Mesodermal cell (in vitro differentiated cells): ENCODE results near the gene GIMD1.
"Not testable (repeated sequence)": the region's sequence is repeated elsewhere in the genome, so short reads cannot be mapped to it uniquely, and the experiment has no call there.

Experiments
- H3K27ac ChIP-seq: 2 replicates; pipeline ENCODE4 v1.7.0; 2013; ENCODE audit warnings: mild to moderate bottlenecking, low read depth, low read length, moderate library complexity; ENCODE audit not compliant: severe bottlenecking
- H3K36me3 ChIP-seq: 2 replicates; pipeline ENCODE4 v1.7.1; 2013; ENCODE audit warnings: mild to moderate bottlenecking, low read length, moderate library complexity; ENCODE audit not compliant: control insufficient read depth, insufficient read depth
- H3K4me1 ChIP-seq: one replicate; pipeline ENCODE4 v1.7.1; 2013; ENCODE audit warnings: mild to moderate bottlenecking, low read length; ENCODE audit not compliant: insufficient read depth, control insufficient read depth, poor library complexity, severe bottlenecking
- H3K4me3 ChIP-seq: 2 replicates; pipeline ENCODE4 v1.7.0; 2013; ENCODE audit warnings: low read length, control low read depth, mild to moderate bottlenecking; ENCODE audit not compliant: insufficient read depth, poor library complexity, severe bottlenecking; ENCODE audit errors: extremely low read depth
- H3K9me3 ChIP-seq: 2 replicates; pipeline ENCODE4 v1.7.1; 2013; ENCODE audit warnings: mild to moderate bottlenecking, low read length, moderate library complexity; ENCODE audit not compliant: control insufficient read depth
- WGBS, 2 experiments: methylation state at CpG; one replicate each; pipeline ENCODE4 v1.1.5; 2013; ENCODE audit warnings: missing lambda C conversion rate in 2 of 2; ENCODE audit not compliant: insufficient coverage in 2 of 2; 5-methylcytosine and 5-hydroxymethylcytosine counted together

GIMD1 gene

DNA sequence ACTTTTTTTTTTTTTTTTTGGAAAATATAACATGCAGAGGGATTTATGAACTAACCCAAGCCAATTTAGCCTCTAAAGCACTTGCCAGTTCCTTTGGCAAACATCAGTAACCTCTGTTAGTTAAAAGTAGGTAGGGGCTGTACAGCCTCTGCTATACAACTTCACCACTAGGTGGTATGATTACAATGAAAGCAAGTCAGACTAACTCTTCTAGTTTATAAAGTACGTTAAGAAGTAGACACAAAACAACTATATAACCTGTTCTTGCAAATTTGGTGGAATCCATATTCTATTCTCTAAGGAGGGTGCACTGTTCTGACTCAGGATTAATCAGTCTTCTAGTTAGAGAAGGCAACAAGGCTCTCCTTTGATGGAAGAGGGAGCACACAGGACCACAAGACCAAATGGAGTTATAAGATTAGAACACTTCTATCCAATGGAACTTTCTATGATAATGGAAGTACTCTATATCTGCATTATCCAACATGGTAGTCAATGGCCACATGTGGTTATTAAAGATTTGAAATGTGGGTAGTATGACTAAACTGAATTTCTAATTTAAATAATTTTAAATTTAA, 39.4 kb downstream of the GIMD1 start:
- H3K4me3 ChIP-seq, result no peak overlapping the region
- no CpG with 5 or more reads among the region's 1 CpG for whole genome bisulfite sequencing, 2 experiments
- H3K4me1 ChIP-seq, result no peaks in the 10 kb centered on the region
- H3K27ac ChIP-seq, result no peak overlapping the region
- H3K9me3 ChIP-seq, result no peaks in the 10 kb centered on the region
- peaks cover 35% of the 10 kb centered on the region for H3K36me3 ChIP-seq

- Histone ChIP-seq H3K4me3 (no peak overlapping the region), H3K36me3 (peaks cover 22% of the 10 kb centered on the region), H3K27ac (no peak overlapping the region), H3K9me3 (peaks cover under 1% of the 10 kb centered on the region), H3K4me1 (no peaks in the 10 kb centered on the region)
Observed at GRCh38 chr4:106325800-106326199, 42.8 kb downstream of the GIMD1 start.

DNA sequence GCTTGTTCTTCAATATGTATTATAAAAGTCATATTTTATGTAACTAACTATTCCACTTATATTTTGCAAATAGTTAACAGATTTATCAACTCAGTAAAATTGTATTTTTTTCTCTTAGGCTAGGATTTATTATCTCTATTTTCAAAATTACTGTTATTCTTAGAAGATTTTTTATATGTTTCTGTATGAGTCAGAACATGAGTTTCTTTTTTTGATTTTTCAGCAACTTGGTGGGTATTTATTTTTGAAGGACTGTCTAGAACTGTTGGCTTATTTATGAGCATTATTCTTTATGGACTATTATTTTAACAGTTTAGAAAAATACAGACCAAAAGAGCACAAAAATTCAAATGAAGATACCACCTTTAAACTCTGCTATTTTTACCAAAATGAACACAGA, 45.5 kb downstream of the GIMD1 start:
- no peak overlapping the region for H3K4me3 ChIP-seq
- H3K4me1 ChIP-seq, result no peaks in the 10 kb centered on the region
- H3K9me3 ChIP-seq, result peaks cover 7% of the 10 kb centered on the region
- no peak overlapping the region for H3K27ac ChIP-seq
- peaks cover 29% of the 10 kb centered on the region for H3K36me3 ChIP-seq

GRCh38 chr4:106321814-106322213, 46.8 kb downstream of the GIMD1 start:
- not testable (repeated sequence) for H3K4me3 ChIP-seq

DNA sequence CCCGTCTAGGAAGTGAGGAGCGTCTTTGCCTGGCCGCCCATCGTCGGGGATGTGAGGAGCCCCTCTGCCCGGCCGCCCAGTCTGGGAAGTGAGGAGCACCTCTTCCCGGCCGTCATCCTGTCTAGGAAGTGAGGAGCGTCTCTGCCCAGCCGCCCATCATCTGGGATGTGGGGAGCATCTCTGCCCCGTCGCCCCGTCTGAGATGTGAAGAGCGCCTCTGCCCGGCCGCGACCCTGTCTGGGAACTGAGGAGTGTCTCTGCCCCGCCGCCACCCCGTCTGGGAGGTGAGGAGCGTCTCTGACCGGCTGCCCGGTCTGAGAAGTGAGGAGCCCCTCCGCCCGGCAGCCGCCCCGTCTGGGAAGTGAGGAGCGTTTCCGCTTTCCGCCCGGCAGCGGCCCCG, 47.4 kb downstream of the GIMD1 start:
- H3K4me1 ChIP-seq, H3K9me3 ChIP-seq, H3K4me3 ChIP-seq, H3K27ac ChIP-seq: not testable (repeated sequence)
- peaks cover 14% of the 10 kb centered on the region for H3K36me3 ChIP-seq
- WGBS, 2 experiments, result 98 to 99% methylated on average over 20 to 31 of the region's 34 CpGs

More at GRCh38 chr4:106321814-106322213, 46.8 kb downstream of the GIMD1 start:
- not testable (repeated sequence) for H3K27ac ChIP-seq, H3K9me3 ChIP-seq, H3K4me1 ChIP-seq
- peaks cover 17% of the 10 kb centered on the region for H3K36me3 ChIP-seq
- WGBS, 2 experiments, result 80% methylated on average over 1 of the region's 6 CpGs; no CpG with 5 or more reads in 1 of the 2 experiments

DNA sequence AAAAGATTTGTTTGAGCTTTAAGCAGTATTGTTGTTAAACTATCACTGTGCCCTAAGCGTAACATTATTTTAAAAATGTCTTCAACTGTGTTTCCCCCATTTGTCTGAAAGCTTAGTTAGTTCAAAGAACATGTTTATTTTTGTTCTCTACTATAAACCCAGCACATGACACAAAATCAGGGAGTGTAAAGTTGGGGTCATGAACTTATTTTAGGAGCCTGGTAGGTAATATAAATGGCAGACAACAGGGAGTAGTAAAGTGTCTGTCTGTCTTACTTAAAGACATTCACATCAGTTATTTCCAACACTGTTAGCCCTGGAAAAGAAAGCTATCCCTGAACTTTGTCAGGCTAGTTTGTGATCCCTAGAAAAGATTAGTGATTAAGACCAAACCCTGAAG, 48.3 kb downstream of the GIMD1 start:
- H3K27ac ChIP-seq, result no peak overlapping the region
- no peak overlapping the region for H3K4me3 ChIP-seq
- no CpG with 5 or more reads among the region's 1 CpG for WGBS, 2 experiments
- H3K36me3 ChIP-seq, result peaks cover 14% of the 10 kb centered on the region
- peaks cover 7% of the 10 kb centered on the region for H3K9me3 ChIP-seq
- no peaks in the 10 kb centered on the region for H3K4me1 ChIP-seq

DNA sequence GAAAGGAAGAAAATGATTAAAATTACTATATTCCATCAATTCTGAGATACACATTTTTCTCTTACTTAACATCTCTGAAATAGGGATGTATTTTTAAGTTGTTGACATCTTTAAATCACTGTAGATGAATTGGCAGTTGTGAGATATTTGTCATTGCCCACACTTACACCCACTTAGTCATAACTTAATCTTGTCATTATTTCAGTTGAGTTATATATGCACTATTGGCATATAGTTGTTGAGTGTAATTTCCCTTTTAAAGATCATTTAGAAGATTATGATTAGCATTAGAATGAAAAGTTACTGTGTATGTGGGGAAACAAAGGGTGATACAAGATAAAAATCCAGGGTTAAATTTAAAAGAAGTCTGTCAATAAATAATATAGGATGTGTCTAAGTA, 50.1 kb downstream of the GIMD1 start:
- Histone ChIP-seq H3K4me3 (no peak overlapping the region), H3K27ac (no peak overlapping the region), H3K4me1 (no peaks in the 10 kb centered on the region), H3K36me3 (peaks cover 14% of the 10 kb centered on the region), H3K9me3 (peaks cover 7% of the 10 kb centered on the region)

DNA sequence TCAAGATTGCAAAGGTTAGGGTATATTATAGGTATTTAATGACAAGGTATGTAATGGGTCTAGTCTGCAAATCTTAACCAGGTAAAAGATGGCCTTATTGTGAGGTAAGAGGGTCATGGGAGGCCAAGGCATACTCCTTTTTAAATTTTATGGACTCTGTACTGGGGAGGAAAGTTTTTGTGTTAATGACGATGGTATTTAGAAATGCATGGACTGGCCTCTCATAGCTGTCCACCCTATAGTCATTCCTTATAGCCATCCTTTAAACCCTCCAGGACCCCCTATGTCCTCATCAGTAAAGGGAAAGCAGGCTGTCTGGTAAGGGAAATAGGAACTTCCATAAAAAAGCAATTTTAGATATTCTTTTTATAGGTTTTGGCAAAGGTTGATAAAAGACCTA, 50.8 kb downstream of the GIMD1 start:
- Histone ChIP-seq H3K4me3 (peak overlapping the region; percentile 81), H3K36me3 (peaks cover 14% of the 10 kb centered on the region), H3K4me1 (no peaks in the 10 kb centered on the region), H3K27ac (no peak overlapping the region), H3K9me3 (peaks cover 7% of the 10 kb centered on the region)
- no CpG with 5 or more reads among the region's 1 CpG for WGBS, 2 experiments

DNA sequence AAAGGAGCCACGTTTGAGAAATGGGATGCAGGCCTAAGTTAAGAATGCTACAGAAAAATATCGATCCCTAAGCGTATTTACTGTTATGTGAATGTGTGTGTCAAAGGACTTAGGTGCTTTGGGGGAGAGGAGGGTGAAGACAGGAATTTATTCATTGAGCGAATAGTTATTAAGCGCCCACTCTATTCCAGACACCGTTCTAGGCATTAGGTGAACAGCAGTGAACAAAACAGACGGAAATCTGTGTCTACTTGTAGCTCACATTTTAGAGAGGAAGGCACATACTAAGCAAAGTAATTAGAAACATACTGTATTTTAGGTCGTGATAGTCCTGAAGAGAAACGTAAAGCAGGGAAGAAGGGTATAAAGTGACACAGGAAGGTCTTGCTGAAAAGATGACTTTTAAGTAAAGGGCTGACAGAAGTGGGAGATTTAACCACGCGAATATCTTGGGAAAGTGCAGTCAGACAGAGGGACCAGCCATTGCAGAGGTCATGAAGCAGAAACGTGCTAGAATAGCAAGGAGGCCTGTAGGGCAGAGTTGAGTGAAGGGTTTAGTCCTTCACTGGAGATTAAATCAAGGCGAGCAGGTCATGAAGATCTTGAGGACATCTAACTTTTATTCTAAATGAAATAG, 51.7 kb downstream of the GIMD1 start:
- 11 to 12% methylated on average over 11 to 13 of the region's 13 CpGs for WGBS, 2 experiments
- Histone ChIP-seq H3K36me3 (peaks cover 14% of the 10 kb centered on the region), H3K27ac (peak overlapping the region; percentile 100)

DNA sequence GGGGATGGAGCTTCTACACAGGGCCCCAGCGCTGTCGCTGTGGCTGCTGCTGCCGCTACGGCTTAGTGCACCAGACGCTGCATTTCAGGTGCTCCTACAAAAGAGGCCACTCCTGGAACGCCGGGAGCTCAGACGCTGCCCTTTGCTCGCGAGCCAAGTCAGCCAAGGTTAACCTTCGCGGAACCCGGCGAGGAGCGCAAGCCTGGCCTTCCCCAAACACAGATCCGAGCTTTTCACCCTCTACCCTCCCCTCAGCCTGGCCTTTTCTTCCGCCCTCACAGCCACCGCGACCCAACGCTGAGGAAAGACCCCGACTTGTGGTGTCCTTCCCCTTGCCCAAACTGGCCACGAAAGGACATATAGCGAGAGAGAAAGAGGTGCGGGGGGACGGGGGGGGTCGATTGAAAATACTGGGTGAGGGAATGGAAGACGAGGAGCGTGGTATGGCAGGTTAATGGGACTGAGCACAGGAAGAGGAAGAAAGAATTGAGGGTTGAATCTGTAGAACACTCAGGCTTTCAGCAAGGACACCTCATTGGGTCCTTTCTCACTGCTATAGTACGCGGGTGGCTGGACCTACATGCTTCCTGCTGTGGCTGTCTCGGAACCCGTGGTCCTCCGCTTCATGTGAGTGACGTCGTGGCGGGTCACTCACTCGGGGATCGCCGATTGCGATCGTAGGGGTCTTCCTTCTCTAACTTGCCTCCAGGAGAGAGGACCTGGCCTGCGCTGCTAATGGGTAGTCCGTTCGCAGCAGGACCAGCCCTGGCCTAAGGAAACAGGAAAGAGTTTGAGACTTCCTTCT, 52.4 kb downstream of the GIMD1 start, which contains the start of the genes AIMP1 and TBCK:
Gene AIMP1 (plus strand): TSS at position 583 of the 805 bp plus-strand sequence. CDS start 8,460 bp downstream, outside the sequence.
Gene TBCK (minus strand): TSS at position 242 of the 805 bp plus-strand sequence. CDS start 7,249 bp downstream, outside the sequence.
- Histone ChIP-seq H3K4me3 (peak within 1 kb of the TSS; percentile 81), H3K27ac (peak within 1 kb of the TSS; percentile 100), H3K36me3 (peaks cover 11% of the 10 kb centered on the region), H3K9me3 (peaks cover 7% of the 10 kb centered on the region), H3K4me1 (no peaks in the 10 kb centered on the region)
- WGBS, 2 experiments, result 0% methylated on average over 29 to 37 of the region's 44 CpGs

More for the DNA sequence above, 51.7 kb downstream of the GIMD1 start:
- Histone ChIP-seq H3K4me1 (no peaks in the 10 kb centered on the region), H3K9me3 (peaks cover 7% of the 10 kb centered on the region), H3K4me3 (peak overlapping the region; percentile 81)
